HG02678 (cell line): ENCODE measurements around the gene GPX3.
A peak's percentile ranks its signal among the peaks of the same experiment; 100 is the strongest.

Experiments used
- ATAC-seq: cut with Tn5 transposase; IDR thresholded peaks from one replicate; pipeline ENCODE4 v1.9.1; 2021; ENCODE audit warnings: mild to moderate bottlenecking, moderate library complexity; ENCODE audit not compliant: unreplicated experiment

The GPX3 gene

GRCh38 chr5:151056379-151057325 is 36.3 kb downstream of the GPX3 start:
- ATAC-seq = no peak

GRCh38 chr5:151058301-151058700 is 37.9 kb downstream of the GPX3 start:
- ATAC-seq = no peak

- ATAC-seq = no peak
These were observed 38.6 kb downstream of the GPX3 start for GRCh38 chr5:151058891-151059489.

- no peak for ATAC-seq
These were observed 40.4 kb downstream of the GPX3 start for GRCh38 chr5:151060742-151061141.

- no peak for ATAC-seq
These were observed 42.2 kb downstream of the GPX3 start for GRCh38 chr5:151062405-151063141.

- ATAC-seq = no peak
These were observed 43.0 kb downstream of the GPX3 start for GRCh38 chr5:151063142-151063989.

- no peak for ATAC-seq
These were observed 44.6 kb downstream of the GPX3 start for GRCh38 chr5:151064916-151065499.

GRCh38 chr5:151065609-151066008 is 45.2 kb downstream of the GPX3 start:
- ATAC-seq = no peak

- ATAC-seq = no peak
These were observed 46.5 kb downstream of the GPX3 start for GRCh38 chr5:151066920-151067319.

GRCh38 chr5:151067632-151068432 is 47.4 kb downstream of the GPX3 start:
- no peak for ATAC-seq

GRCh38 chr5:151068433-151069197 is 48.2 kb downstream of the GPX3 start:
- peak; percentile 75 for ATAC-seq

GRCh38 chr5:151070449-151070848 is 50.1 kb downstream of the GPX3 start:
- no peak for ATAC-seq

- no peak for ATAC-seq
These were observed 50.6 kb downstream of the GPX3 start for GRCh38 chr5:151071021-151071420.

GRCh38 chr5:151071848-151072629 is 51.6 kb downstream of the GPX3 start:
- no peak for ATAC-seq

GRCh38 chr5:151072630-151073025 is 52.2 kb downstream of the GPX3 start:
- ATAC-seq = no peak

- no peak for ATAC-seq
These were observed 52.9 kb downstream of the GPX3 start for GRCh38 chr5:151073280-151073679.

GRCh38 chr5:151074557-151074956 is 54.2 kb downstream of the GPX3 start:
- no peak for ATAC-seq
